PC-9 (cell line): ENCODE data around the gene NUDT15.

ENCODE experiments used
- EZH2 ChIP-seq: fragments of 200-600 bp; sonication (generic); IDR thresholded peaks from 2 replicates; pipeline ENCODE4 v1.8.0; 2017; ENCODE audit warnings: antibody characterized with exemption, low read depth
- TF ChIP-seq, protein P1 (sequence below): fragments of 200-600 bp; sonication (generic); conservative IDR thresholded peaks from 2 replicates; pipeline ENCODE4 v1.6.1; 2017; ENCODE audit warnings: mixed run types, antibody characterized with exemption, mild to moderate bottlenecking, moderate library complexity

DNA sequence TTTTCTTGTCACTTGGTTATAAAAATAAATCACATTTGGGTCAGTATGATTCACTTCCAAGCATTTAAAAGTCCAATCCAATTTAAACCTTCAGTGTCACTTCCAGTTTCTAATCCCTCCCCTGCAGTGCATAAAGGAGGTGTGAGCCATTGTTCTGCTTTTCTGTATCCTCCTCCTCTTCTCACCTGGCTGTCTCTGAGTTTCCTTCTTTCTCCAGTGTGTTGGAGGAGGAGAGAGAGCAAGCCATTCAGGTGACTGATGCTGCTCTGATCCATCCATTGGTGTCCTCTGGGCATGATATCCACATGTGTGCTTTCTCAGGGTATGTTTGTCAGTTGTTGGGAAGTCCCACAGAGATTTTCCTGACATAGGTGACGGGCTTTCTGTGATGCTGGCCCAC, 1.2 kb downstream of the NUDT15 start:
- TF ChIP-seq, protein P1, sequence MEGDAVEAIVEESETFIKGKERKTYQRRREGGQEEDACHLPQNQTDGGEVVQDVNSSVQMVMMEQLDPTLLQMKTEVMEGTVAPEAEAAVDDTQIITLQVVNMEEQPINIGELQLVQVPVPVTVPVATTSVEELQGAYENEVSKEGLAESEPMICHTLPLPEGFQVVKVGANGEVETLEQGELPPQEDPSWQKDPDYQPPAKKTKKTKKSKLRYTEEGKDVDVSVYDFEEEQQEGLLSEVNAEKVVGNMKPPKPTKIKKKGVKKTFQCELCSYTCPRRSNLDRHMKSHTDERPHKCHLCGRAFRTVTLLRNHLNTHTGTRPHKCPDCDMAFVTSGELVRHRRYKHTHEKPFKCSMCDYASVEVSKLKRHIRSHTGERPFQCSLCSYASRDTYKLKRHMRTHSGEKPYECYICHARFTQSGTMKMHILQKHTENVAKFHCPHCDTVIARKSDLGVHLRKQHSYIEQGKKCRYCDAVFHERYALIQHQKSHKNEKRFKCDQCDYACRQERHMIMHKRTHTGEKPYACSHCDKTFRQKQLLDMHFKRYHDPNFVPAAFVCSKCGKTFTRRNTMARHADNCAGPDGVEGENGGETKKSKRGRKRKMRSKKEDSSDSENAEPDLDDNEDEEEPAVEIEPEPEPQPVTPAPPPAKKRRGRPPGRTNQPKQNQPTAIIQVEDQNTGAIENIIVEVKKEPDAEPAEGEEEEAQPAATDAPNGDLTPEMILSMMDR, result no peak
- TF ChIP-seq EZH2, result no peak
